Dedifferentiated amniotic fluid mesenchymal stem cell (primary cell): ENCODE results near the gene RNF212B.
"Not testable (repeated sequence)": the region's sequence is repeated elsewhere in the genome, so short reads cannot be mapped to it uniquely, and the experiment has no call there.

Experiments used
- DNase-seq: peaks from one replicate; pipeline ENCODE4 v3.0.0-alpha.2; 2016; ENCODE audit errors: extremely low spot score

The RNF212B gene

GRCh38 chr14:23237772-23238594 is at the start of gene RNF212B:
Gene RNF212B, plus strand, starts transcription at chr14:23237936. Its CDS starts 2,410 bp downstream, at chr14:23240346.
- peak; percentile 49 for DNase-seq

- DNase-seq = no peak
These were observed 44.3 kb upstream of the RNF212B start for GRCh38 chr14:23193432-23193831.

GRCh38 chr14:23195552-23196101 is 42.1 kb upstream of the RNF212B start:
- no peak for DNase-seq

GRCh38 chr14:23196487-23196886 is 41.2 kb upstream of the RNF212B start:
- DNase-seq = not testable (repeated sequence)

GRCh38 chr14:23199141-23199540 is 38.6 kb upstream of the RNF212B start:
- not testable (repeated sequence) for DNase-seq

GRCh38 chr14:23202001-23202400 is 35.7 kb upstream of the RNF212B start:
- no peak for DNase-seq

GRCh38 chr14:23206422-23207145 is 31.2 kb upstream of the RNF212B start:
- DNase-seq = no peak

GRCh38 chr14:23207146-23207540 is 30.6 kb upstream of the RNF212B start:
- DNase-seq = no peak

GRCh38 chr14:23208324-23208723 is 29.4 kb upstream of the RNF212B start:
- DNase-seq = no peak

- no peak for DNase-seq
These were observed 27.9 kb upstream of the RNF212B start for GRCh38 chr14:23209651-23210423.

- DNase-seq = no peak
These were observed 22.3 kb upstream of the RNF212B start for GRCh38 chr14:23215421-23215820.

GRCh38 chr14:23217032-23218020 is 20.4 kb upstream of the RNF212B start:
- DNase-seq = no peak

GRCh38 chr14:23219075-23219474 is 18.7 kb upstream of the RNF212B start:
- DNase-seq = no peak

GRCh38 chr14:23224958-23225357 is 12.8 kb upstream of the RNF212B start:
- DNase-seq = not testable (repeated sequence)

- no peak for DNase-seq
These were observed 10.2 kb upstream of the RNF212B start for GRCh38 chr14:23227566-23227965.

GRCh38 chr14:23228812-23229211 is 8.9 kb upstream of the RNF212B start:
- DNase-seq = no peak

- DNase-seq = not testable (repeated sequence)
These were observed 5.4 kb upstream of the RNF212B start for GRCh38 chr14:23232241-23232808.

- no peak for DNase-seq
These were observed 2.9 kb downstream of the RNF212B start for GRCh38 chr14:23240661-23241060.

- DNase-seq = not testable (repeated sequence)
These were observed 3.5 kb downstream of the RNF212B start for GRCh38 chr14:23241061-23241715.

GRCh38 chr14:23242076-23242475 is 4.3 kb downstream of the RNF212B start:
- DNase-seq = no peak
